LNCaP clone FGC (cell line): Measurements from ENCODE around the gene SH2D5.

Source experiments
- DNase-seq: peaks from one replicate; pipeline ENCODE4 v3.0.0-alpha.2; 2011; ENCODE audit warnings: low read depth
- H3K4me3 ChIP-seq: 2 replicates; pipeline ENCODE4 v1.5.1; 2011; ENCODE audit warnings: mild to moderate bottlenecking, low read depth, low read length, control low read depth
- TF ChIP-seq, protein P1 (sequence below): IDR thresholded peaks from 2 replicates; pipeline ENCODE4 v1.5.1; 2012; ENCODE audit warnings: mild to moderate bottlenecking; ENCODE audit not compliant: control insufficient read depth, insufficient read depth; ENCODE audit errors: extremely low read depth

Gene SH2D5

DNA sequence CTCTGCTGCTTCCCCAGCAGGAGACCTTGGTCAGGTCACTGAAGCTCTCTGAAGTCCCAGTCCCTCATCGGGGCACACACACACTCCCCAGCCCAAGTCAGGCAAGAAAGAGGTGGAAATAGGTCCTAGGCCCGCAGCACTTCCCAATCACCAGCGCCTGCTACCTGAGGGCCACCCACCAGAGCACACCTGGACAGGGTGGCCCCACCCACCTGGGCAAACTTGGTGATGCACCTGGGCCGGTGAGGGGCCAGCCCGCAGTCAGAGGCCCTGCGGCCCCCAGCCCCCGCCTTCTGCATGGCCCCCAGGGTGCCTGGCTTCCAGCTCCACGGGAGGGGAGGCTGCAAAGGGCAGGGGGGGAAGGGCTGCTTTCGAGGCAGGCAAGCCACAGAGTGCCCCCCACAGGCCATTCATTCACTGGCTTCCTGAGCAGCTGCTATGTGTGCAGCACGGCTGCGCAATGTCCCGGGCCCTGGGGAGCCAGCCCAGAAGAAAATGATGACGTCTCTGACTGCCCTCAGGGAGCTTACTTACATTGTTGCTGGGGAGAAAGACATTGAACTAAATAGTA, 4.7 kb downstream of the SH2D5 start:
- no peak for DNase-seq
- TF ChIP-seq, protein P1, sequence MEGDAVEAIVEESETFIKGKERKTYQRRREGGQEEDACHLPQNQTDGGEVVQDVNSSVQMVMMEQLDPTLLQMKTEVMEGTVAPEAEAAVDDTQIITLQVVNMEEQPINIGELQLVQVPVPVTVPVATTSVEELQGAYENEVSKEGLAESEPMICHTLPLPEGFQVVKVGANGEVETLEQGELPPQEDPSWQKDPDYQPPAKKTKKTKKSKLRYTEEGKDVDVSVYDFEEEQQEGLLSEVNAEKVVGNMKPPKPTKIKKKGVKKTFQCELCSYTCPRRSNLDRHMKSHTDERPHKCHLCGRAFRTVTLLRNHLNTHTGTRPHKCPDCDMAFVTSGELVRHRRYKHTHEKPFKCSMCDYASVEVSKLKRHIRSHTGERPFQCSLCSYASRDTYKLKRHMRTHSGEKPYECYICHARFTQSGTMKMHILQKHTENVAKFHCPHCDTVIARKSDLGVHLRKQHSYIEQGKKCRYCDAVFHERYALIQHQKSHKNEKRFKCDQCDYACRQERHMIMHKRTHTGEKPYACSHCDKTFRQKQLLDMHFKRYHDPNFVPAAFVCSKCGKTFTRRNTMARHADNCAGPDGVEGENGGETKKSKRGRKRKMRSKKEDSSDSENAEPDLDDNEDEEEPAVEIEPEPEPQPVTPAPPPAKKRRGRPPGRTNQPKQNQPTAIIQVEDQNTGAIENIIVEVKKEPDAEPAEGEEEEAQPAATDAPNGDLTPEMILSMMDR, result no peak
- H3K4me3 ChIP-seq, result no peak overlapping the region

DNA sequence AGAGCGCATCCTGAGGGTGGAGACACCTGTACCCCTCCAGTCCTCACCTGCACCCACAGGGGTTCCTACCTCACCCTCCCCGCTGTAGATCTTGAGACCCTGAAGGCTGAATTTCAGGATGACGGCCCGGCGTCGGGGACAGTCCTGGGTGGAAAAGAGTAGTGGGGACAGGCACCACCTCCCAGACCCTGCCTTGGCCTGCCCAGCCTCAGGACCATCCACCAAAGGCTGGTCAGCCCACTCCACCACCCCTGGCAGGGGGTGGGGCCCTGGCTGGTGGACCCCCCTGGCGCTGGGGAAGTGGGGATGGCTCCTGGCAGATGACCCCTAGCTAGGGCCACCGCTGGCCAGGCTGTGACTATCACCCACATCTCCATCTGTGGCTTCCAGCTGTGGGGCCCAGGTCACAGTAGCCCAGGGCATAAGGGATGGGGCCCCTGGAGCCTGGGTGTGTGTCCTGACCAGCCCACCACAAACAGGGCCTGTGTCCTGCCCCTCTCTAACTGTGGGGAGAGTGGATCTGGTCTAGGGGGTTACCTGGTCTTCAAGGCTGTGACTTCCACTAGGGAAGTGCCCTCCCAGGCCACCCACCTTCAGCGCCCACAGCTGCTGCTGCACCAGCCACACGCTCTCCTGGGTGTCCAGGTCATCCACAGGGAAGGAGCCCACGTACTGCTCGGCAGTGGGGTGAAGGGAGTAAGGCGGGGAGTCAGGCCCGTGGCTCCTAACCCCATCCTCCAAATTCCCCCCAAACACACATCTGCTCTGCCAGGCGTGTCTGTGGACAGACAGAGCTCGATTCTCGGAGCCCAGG, 5.4 kb downstream of the SH2D5 start:
- DNase-seq, result no peak
- TF ChIP-seq, protein P1, result no peak
- no peak overlapping the region for H3K4me3 ChIP-seq

DNA sequence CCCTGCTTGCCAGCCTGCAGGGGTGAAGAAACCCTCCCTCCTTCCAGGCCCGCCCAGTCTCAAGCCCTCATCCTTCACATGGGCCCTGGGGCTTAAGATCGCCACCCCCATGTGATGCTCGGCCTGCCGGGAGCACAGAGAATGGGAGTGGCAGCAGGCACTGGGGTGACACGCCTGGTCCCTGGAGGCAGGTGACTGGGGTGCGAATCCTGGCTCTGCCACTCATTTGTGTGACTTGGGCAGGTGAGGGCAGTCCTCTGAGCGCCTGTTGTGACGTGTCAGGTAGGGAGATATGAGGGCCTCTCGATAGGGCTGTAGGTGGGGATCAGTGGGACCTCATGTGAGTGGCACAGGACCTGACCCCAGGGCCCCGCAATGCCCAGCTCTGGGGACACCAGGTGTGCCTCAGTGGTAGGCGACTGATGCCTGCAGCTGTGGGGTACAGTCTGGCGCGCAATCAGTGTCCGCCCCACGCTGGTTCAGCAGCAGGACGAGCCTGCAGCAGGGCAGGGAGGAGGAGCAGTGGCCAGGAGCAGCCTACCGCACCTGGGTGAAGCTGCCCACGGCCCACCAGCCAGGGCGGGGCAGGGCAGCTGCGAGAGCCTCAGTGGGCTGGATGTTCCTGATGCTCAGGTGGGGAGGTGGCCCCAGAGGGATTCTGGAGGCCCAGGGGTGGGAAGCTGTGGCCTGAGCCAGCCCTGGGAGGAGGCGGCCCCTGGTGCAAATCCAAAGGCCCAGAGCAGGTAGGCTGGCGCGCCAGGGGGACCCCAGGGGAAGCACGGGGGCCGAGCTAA, 6.2 kb downstream of the SH2D5 start:
- TF ChIP-seq, protein P1, result no peak
- DNase-seq, result no peak
- no peak overlapping the region for H3K4me3 ChIP-seq

DNA sequence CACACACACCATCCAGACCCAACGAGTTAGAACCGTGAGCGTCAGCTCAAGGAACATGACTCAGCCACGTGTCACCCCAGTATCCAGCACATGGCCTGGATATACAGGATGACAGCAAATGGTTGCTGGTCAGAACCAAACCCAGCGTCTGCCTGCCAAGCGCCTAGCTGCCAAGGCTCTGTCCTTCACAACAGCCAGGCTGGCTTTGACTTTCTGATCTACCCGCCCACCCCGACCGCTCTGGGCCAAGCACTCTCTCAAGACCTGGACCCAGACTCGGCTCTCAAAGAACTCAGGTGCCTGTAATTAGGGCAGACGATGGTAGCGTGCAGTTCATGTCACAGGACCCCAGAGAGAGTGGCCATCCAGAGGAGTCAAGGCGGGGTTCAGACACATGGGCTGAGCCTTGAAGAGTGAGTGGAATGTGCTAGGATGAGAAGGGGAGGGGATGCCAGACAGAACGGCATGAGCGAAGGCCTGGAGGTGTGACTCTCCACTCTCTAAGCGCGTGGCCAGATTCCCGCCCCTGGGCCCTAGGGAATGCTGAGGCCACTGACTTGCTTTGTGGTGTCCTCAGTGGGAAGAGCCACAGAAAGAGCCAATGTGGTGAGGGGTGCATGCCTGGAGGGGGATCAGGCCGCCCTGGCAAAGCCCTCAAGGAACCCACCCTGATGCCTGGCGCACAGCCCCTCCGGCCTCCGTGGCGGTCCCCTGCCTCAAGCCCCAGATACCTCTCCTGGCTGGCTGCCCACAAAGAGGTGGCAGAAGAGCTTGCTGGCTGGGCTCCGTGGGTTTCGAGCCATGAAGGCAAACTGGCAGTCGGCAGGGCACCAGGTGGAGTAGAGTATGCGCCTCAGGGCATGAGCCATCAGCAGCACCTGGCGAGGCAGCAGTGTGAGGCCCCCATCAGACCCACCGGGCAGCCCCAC, 7.0 kb downstream of the SH2D5 start:
- H3K4me3 ChIP-seq, result no peak overlapping the region
- TF ChIP-seq, protein P1, result no peak
- no peak for DNase-seq

DNA sequence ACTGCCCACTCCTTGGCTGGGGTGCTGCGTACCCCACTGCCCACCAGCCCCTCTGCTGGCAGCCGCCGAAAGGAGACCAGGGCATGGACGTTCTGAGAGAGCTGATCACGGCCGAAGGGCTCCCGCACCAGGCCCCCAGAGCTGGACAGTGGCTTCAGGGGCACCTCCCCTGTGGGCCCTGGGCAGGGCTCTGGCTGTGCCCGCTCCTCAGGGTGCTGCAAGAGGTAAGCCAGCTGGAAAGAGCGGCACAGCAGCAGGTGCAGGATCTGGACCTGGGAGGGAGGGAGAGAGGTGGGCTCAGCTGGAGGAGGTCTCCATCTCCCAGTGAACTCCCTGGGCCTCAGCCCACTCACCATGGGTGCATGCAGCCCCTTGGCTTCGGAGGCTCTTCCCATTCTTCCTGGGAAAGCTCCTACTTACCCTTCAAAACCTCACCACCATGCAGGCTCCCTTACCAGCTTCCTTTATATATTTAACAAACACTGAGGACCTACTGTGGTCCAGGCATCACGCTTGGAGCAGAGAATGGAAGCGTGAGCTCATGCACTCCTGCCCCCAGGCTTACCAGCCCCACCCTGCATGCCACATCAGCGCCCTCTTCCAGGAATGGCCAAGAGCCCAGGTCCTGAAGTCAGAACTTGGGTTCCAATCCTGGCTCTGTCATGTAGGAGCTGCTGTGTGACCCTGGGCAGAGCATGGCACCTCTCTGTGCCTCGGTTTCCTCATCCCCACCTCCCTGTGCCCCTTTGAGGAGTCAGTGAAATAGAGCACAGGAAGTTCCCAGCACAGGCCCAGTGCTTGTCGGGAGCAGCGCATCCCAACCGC, 7.9 kb downstream of the SH2D5 start:
- H3K4me3 ChIP-seq, result no peak overlapping the region
- no peak for DNase-seq
- TF ChIP-seq, protein P1, result no peak
